HT1080 (cell line): ENCODE results near the gene DOCK4. TPM values are rescaled to one million over a fixed set of nuclear protein-coding genes. Genes with fewer than 3 reads are reported as not detected.

ENCODE experiments used
- DNase-seq: peaks from one replicate; pipeline ENCODE4 v3.0.0-alpha.2; 2015; ENCODE audit warnings: low read depth
- total RNA-seq: library from RNA; depleted of rRNA; stranded (reverse); fragments of >200 nt; shearing (Covaris generic); gene quantifications from 2 replicates; pipeline ENCODE4 v1.2.3, GENCODE V29; 2014

Gene DOCK4
- total RNA-seq, 1 experiment from 2014 or later = 46.6 TPM

DNA sequence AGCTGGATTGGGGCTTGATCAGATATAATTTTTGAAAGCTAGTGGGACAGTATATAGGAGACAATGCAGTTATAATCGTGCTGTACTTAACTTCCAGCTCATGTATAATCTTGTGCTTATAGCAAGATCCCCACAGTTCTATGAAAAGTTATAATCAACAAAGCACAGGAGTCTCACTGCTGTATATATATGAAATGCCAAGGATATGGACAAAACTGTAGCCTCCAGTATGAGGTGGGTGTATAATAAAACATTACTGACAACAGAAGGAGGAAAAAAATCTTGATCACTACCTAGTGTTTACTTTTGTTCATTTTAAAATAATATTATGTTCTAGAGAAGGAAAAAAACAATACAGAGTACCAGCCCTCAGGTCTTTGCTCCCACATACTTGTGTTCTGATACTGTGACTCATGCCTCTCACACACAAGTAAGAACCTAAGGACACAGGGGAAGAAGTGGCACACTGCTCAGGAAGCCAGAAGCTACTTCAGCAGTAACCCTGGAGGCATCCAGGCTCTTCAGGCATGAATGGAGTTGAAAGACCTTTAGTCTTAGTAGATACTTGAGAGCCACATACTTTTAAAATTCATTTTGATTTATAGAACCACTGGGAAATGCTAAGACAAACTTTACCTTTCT lies 378.2 kb downstream of the DOCK4 start:
- DNase-seq = peak; percentile 59

- no peak for DNase-seq
These were observed 381.2 kb downstream of the DOCK4 start for GRCh38 chr7:111825046-111825445.

- DNase-seq = no peak
These were observed 382.4 kb downstream of the DOCK4 start for GRCh38 chr7:111823826-111824225.

DNA sequence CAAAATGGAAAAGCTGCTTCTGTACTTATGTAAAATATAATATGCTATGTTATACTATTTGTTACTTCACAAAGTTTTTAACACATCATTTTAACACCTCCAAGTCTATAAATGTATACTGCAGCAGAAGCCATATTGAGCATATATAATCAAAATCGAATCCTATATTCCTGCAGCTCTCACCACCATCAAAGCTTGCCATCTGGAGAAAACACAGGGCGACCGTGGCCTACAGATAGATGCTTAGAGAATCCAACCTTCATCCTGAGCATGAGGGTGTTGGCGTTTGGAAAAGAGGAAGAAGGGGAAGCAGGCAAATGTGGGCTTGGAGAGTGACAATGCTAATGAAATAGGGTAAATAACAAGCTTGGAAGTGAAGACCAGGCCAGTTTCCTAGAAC lies 385.2 kb downstream of the DOCK4 start:
- DNase-seq = no peak

DNA sequence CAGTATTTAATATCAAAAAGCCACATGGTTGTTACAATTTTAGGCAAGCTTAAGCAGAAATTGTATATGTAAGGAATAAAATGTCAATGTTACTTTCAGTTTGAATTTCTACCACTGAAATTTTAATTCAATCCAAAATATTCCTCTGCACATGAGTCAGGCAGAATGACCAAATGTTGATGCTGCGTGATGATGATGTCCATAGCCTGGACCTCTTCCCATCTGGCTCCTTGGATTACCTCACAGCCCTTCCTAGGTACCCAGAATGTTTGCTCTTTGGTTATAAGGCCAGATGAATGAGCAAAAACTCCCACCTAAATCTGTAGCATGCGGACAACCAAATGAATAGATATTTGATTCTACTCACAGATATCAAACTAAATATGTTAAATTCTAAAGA lies 385.6 kb downstream of the DOCK4 start:
- no peak for DNase-seq

- no peak for DNase-seq
These were observed 386.1 kb downstream of the DOCK4 start for GRCh38 chr7:111820121-111820520.

- no peak for DNase-seq
These were observed 390.8 kb downstream of the DOCK4 start for GRCh38 chr7:111815354-111815753.

DNA sequence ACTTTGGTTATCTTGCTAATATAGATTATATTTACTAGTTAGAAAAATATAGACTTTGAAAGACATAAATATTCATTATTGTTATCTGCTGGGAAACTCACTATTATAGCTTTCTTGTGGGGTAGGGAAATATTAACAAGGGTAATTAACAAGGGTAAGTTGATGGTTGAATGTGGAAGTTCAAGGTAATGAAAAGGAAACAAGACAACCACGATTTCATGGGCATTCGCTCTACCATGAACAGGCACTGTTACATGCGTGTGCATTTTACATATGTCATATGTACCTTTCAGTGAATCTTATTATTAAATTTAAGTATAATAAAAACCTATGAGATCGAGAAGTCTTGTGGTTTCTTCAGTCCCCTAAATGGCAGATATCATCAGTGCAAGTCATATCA lies 392.9 kb downstream of the DOCK4 start:
- no peak for DNase-seq

- DNase-seq = no peak
These were observed 400.0 kb downstream of the DOCK4 start for GRCh38 chr7:111806232-111806631.

DNA sequence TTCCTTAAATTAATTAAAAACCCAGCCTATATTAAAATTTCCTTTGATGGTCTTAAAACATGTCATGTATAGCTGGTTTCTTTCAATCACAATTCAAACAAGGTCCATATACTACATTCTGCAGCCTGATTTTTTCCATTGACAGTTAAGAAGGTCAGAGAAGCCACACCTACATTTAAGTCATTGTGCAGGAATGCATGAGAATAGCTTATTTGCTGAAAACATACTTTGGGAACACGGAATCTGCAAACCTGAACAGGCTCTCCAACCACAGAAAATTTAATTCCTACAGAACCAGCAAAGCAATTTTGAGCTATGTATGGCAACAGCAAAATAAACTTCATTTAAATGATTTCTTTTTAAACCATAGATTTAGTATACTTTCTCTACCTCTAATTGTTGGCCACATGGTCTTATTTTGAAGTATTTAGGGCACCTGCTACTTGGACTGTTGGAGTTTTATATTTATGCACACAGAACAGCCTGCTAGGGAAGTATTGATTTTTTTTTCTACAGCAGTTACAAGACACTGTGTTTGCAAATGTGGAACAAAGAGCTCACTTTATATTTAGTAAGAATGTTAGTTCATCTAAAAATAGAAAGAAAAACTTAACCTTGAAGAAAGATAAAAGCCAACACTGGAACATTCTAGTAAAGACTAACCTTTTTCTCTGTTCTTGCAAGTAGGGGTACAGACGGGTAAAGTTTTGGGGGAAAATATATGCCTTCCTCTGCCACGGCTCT lies 403.0 kb downstream of the DOCK4 start:
- peak; percentile 36 for DNase-seq

- no peak for DNase-seq
These were observed 403.9 kb downstream of the DOCK4 start for GRCh38 chr7:111802194-111802772.

- no peak for DNase-seq
These were observed 404.9 kb downstream of the DOCK4 start for GRCh38 chr7:111801277-111801676.

DNA sequence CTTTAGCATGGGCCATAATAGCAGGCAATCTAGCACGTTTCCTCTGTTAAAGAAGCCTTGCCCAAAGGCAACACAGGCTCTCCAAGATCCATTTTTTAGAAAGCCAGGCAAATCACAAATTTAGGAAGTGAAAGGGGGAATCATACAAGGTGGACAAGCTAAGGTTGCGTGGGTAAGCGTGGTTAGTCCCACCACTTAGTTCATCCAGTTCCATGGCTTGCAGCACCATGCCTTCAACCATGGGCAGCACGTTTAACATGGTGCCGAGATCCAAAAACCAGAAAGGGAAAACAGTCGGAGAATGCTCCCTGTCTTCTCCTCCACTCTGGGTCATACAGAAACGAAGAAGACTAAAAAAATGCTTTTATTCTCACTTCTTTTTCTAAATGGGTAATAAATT lies 409.5 kb downstream of the DOCK4 start:
- no peak for DNase-seq

- DNase-seq = no peak
These were observed 416.3 kb downstream of the DOCK4 start for GRCh38 chr7:111789870-111790269.

DNA sequence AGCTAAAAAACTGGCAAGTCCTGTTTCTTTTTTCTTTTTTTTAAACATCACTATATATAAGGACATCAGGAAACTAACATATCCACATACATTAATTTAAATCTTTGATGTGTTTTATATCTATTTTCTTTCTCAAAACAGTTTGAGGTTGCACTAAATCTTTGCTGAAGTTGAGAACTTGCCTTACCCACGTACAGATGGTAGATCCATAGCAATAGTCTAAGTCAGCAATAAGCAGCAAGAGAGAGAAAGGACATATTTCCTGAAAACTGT lies 417.2 kb downstream of the DOCK4 start:
- no peak for DNase-seq

GRCh38 chr7:111788286-111789047 lies 417.7 kb downstream of the DOCK4 start:
- no peak for DNase-seq

GRCh38 chr7:111787741-111788140 lies 418.5 kb downstream of the DOCK4 start:
- DNase-seq = no peak

GRCh38 chr7:111787099-111787498 lies 419.1 kb downstream of the DOCK4 start:
- DNase-seq = no peak

GRCh38 chr7:111785076-111785475 lies 421.1 kb downstream of the DOCK4 start:
- no peak for DNase-seq

DNA sequence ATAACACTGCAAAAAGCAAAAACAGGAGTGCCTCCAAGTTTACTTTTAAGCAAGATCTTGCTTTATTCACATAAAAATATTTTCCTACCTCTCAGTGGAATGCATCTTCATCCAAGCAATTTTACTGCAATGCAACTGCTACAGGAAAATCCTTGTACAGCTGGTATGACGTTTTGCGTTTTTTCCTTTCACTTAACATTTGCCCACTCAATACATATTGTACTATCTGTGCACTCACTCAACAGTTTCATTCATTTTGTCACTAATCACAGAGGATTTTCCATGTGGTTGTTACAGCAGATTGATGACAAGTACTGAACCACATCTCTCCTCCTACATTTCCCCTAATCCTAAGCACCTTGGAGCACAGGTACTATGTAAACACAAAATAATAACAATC lies 421.9 kb downstream of the DOCK4 start:
- no peak for DNase-seq

- no peak for DNase-seq
These were observed 422.3 kb downstream of the DOCK4 start for GRCh38 chr7:111783854-111784253.

GRCh38 chr7:111780527-111780926 lies 425.7 kb downstream of the DOCK4 start:
- no peak for DNase-seq
